GM21390 (cell line): ENCODE data around the gene FADS3.
"Not testable (repeated sequence)": the region's sequence is repeated elsewhere in the genome, so short reads cannot be mapped to it uniquely, and the experiment has no call there.

ENCODE experiments used
- ATAC-seq: cut with Tn5 transposase; IDR thresholded peaks from one replicate; pipeline ENCODE4 v1.9.1; 2021; ENCODE audit not compliant: unreplicated experiment

Gene FADS3

DNA sequence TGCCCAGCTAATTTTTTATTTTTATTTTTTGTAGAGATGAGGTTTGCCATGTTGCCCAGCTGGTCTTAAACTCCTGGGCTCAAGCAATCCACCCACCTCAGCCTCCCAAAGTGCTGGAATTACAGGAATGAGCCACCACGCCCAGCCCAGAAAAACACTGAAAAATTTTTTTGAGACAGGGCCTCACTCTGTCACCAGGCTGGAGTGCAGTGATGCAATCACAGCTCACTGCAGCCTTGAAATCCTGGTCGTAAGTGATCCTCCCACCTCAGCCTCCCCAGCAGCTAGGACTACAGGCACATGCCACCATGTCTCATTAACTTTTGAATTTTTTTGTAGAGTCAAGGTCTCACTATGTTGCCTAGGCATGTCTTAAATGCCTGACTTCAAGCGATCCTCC lies 9.1 kb downstream of the FADS3 start:
- not testable (repeated sequence) for ATAC-seq

- no peak for ATAC-seq
Observed at GRCh38 chr11:61881397-61881796, 9.9 kb downstream of the FADS3 start.

GRCh38 chr11:61880454-61880853 lies 10.9 kb downstream of the FADS3 start:
- ATAC-seq, result no peak

GRCh38 chr11:61880031-61880430 lies 11.3 kb downstream of the FADS3 start:
- ATAC-seq, result no peak

DNA sequence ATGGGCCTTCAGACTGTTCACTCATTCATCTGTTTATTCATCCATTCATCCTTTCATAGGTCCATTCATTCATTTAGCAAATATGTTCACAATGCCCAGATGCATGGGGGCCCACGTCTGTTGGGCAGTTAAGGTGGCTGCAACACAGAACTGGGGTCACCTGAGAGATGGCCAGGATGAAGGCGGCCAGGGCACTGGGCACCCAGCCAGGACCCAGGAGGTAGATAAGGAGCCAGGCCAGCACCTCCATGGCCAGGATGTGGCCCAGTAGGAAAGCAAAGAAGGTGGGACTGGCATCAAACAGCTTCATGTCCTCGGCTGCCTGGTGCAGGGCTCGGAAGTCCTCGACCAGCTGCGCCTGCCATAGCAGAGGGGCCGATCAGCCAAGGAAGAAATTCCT lies 12.2 kb downstream of the FADS3 start:
- no peak for ATAC-seq

GRCh38 chr11:61875698-61876097 lies 15.6 kb downstream of the FADS3 start:
- ATAC-seq, result no peak

DNA sequence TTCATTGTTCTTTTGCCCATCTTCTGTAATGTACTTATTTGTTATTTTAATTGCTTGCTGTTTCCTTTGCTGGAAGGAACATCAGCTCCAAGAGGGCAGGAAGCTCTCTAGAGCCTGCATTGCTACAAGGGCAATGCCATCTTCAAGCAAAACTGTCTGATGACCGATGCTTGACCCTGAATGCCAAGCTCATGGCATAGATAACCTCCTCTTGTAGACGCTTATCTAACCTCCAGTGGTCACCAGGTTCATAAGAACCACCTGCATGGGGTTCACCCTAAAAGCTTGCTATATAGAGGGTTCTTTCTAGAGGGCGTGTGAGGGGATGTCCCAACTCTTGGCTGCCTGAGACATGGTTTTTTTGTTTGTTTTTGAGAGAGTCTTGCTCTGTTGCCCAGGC lies 16.5 kb downstream of the FADS3 start:
- no peak for ATAC-seq

DNA sequence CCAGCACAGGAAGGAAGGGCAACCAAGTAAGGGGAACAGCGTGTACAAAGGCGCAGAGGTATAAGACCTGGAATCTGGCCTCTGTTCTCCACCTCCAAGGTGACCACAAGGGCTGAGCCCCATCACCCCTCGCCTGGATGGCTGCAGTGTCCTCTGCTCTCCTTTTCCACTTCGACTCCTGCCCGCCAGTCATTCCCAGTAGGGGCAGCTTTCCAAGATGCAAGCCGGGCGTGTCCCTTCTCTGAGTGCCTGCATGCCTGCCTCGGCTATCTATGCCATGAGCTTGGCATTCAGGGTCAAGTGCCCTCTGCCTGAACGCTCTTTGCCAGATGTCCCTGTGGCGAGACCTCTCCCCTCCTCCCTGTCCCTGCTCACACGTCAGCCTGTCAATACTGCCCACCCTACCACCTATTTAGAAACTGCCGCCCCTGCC lies 17.0 kb downstream of the FADS3 start:
- no peak for ATAC-seq

GRCh38 chr11:61873588-61874376 lies 17.6 kb downstream of the FADS3 start:
- no peak for ATAC-seq

- no peak for ATAC-seq
Observed at GRCh38 chr11:61872935-61873565, 18.3 kb downstream of the FADS3 start.

GRCh38 chr11:61871158-61871597 lies 20.2 kb downstream of the FADS3 start:
- peak; percentile 78 for ATAC-seq

GRCh38 chr11:61870541-61871031 lies 20.8 kb downstream of the FADS3 start:
- ATAC-seq, result no peak

- ATAC-seq, result no peak
Observed at GRCh38 chr11:61869708-61870451, 21.5 kb downstream of the FADS3 start.

GRCh38 chr11:61869429-61869707 lies 22.0 kb downstream of the FADS3 start:
- ATAC-seq, result no peak

GRCh38 chr11:61868571-61869428 lies 22.5 kb downstream of the FADS3 start:
- no peak for ATAC-seq

GRCh38 chr11:61866958-61867343 lies 24.4 kb downstream of the FADS3 start:
- no peak for ATAC-seq

- ATAC-seq, result no peak
Observed at GRCh38 chr11:61866231-61866957, 25.0 kb downstream of the FADS3 start.

GRCh38 chr11:61864814-61865775 lies 26.2 kb downstream of the FADS3 start:
- no peak for ATAC-seq

- ATAC-seq, result no peak
Observed at GRCh38 chr11:61863548-61864081, 27.7 kb downstream of the FADS3 start.
